ENCODE results near the gene ETFB.

ETFB gene

GRCh38 chr19:51367565-51368365, 1.6 kb upstream of the ETFB start:
- Mint-ChIP-seq H3K36me3 (peaks cover 10 to 18% of the 10 kb centered on the region in 2 donors), H3K9me3 (no peaks in the 10 kb centered on the region), H3K4me3 (peak overlapping the region; percentile 95 to 96), H3K27me3 (no peaks in the 10 kb centered on the region), H3K27ac (peak overlapping the region; percentile 97), H3K4me1 (peaks cover 52 to 72% of the 10 kb centered on the region in 2 donors)
- DNase-seq (peak; percentile 99), ATAC-seq (replicated peaks) (peak; percentile 80 to 86)

DNA sequence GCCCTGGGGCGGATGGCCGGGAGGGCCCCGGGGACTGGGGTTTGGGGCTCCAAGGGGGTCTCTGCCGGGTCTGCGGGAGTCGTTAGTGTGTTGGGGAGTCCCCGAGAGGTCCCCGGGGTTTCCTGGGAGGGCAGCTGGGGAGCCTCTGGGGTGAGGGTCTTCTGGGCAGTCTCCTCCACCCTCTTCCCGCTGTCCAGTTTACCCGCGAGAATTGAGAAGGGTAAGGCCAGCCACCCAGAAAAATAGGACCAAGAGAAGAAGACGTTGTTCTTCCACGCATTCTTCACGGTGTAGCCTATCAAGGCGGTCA, 1.0 kb upstream of the ETFB start:
- no peak for DNase-seq
- H3K27me3 Mint-ChIP-seq: no peaks in the 10 kb centered on the region

DNA sequence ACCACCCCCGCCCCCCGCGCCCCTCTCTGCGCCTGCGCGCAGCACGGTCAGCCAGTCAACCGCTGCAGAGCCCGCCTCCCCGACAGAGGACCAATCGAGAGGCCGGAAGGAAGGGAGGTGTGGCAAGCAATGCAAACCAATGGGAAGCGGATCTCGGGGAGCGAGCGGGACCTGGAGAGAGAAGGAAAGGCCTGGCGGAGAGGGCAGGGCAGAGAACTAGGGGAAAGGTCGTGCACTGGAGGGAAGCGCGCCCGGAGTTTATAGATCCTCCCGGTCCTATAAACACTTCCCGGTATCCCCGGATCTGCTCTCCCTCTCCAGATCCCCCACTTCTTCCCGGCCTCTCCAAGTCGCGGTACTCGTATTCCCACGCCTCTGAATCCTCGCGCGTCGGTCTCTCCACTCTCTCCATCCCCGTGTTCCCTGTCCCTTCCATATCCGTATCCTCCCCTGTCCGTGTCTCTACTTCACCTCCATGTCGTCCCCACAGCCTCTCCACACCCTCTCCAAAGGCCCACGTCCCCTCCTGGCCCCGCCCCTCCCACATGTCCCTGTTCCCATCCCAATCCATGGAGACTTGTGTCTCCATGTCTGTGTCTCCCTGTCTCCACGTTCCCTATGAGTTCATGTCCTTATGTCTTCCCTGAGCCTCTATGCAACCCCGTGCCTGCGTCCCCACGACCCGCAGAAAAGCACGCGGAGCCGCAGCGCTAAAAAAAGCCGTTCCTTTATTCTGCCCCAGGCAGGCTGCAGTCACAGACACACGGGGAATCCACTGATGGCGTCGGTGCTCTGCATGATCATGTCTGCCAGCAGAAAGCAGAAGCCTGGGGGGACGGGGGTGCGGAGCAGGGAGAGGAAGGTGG, 434 bp upstream of the ETFB start:
- Mint-ChIP-seq H3K4me1 (peaks cover 45 to 72% of the 10 kb centered on the region in 2 donors), H3K27me3 (no peaks in the 10 kb centered on the region), H3K4me3 (peak overlapping the region; percentile 95 to 96), H3K9me3 (no peaks in the 10 kb centered on the region), H3K27ac (peak overlapping the region; percentile 97), H3K36me3 (peaks cover 10 to 19% of the 10 kb centered on the region in 2 donors)
- ATAC-seq (replicated peaks) (peak; percentile 57 to 62), DNase-seq (peak; percentile 93)

More for the DNA sequence above, 1.0 kb upstream of the ETFB start:
- no peak for ATAC-seq (replicated peaks)
- H3K4me3 Mint-ChIP-seq: peak overlapping the region; percentile 95 to 96
- peaks cover 10 to 19% of the 10 kb centered on the region in 2 donors for H3K36me3 Mint-ChIP-seq
- peak overlapping the region; percentile 97 for H3K27ac Mint-ChIP-seq
- peaks cover 49 to 72% of the 10 kb centered on the region in 2 donors for H3K4me1 Mint-ChIP-seq
- no peaks in the 10 kb centered on the region for H3K9me3 Mint-ChIP-seq

- Mint-ChIP-seq H3K4me3 (peak overlapping the region; percentile 95 to 96), H3K36me3 (peaks cover 10 to 19% of the 10 kb centered on the region in 2 donors), H3K27ac (peak overlapping the region; percentile 97), H3K4me1 (peaks cover 36 to 60% of the 10 kb centered on the region in 2 donors), H3K9me3 (no peaks in the 10 kb centered on the region), H3K27me3 (no peaks in the 10 kb centered on the region)
- ATAC-seq (replicated peaks): peak in 1 of 2 donors; percentile 6
- DNase-seq: no peak
Measured at GRCh38 chr19:51365211-51365964, 800 bp downstream of the ETFB start.

- Mint-ChIP-seq H3K4me1 (peaks cover 32 to 59% of the 10 kb centered on the region in 2 donors), H3K27ac (peak overlapping the region; percentile 57), H3K36me3 (peaks cover 11 to 17% of the 10 kb centered on the region in 2 donors), H3K4me3 (peak overlapping the region; percentile 33 to 36), H3K9me3 (no peaks in the 10 kb centered on the region), H3K27me3 (no peaks in the 10 kb centered on the region)
- no peak for ATAC-seq (replicated peaks)
- DNase-seq: no peak
Measured at GRCh38 chr19:51364200-51365106, 1.7 kb downstream of the ETFB start.

DNA sequence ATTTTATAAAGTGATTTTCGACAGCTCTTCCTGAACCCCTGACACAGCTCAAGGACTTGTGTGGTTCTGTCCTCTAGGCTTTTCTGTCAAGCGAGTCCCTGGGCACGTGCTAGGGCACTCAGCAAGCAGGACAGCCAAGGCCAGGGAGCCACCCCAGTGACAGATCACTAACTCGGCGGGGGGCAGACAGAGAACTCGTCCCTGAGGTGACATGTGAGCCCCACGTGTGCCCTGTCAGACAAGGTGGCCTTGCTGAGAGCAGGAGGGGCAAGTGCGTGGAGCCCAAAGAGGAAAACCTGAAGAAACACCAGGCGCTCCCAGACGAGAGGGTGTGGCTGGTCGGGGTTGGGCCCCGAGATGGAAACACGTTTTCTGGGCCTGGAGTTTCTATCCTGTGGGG, 4.9 kb downstream of the ETFB start:
- Mint-ChIP-seq H3K4me1 (peaks cover 27 to 51% of the 10 kb centered on the region in 2 donors), H3K4me3 (no peak overlapping the region), H3K9me3 (no peaks in the 10 kb centered on the region), H3K27ac (no peak overlapping the region), H3K36me3 (peaks cover 21 to 26% of the 10 kb centered on the region in 2 donors), H3K27me3 (no peaks in the 10 kb centered on the region)
- DNase-seq: no peak
- no peak for ATAC-seq (replicated peaks)

DNA sequence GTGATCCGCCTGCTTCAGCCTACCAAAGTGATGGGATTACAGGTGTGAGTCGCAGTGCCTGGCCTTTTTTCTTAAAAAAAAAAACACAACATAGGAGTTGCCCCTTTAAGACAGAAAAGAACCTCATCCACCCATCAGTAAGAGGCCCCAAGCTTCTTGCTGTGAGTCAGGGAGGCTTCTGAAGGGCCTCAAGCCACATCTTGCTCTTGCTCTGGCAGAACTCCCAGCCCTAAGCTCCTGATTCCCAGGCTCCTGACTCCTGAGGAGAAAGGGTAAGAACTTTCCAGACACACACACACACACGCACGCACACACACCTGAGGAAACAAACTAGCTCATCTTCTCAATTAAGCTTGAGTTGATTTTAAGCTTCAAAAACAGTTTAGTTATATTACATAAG, 6.9 kb downstream of the ETFB start:
- ATAC-seq (replicated peaks) (no peak), DNase-seq (no peak)
- H3K4me1 Mint-ChIP-seq: peaks cover 17 to 37% of the 10 kb centered on the region in 2 donors
- peaks cover 21 to 32% of the 10 kb centered on the region in 2 donors for H3K36me3 Mint-ChIP-seq
- no peak overlapping the region for H3K27ac Mint-ChIP-seq
- H3K9me3 Mint-ChIP-seq: no peaks in the 10 kb centered on the region
- H3K27me3 Mint-ChIP-seq: no peaks in the 10 kb centered on the region
- no peak overlapping the region for H3K4me3 Mint-ChIP-seq

DNA sequence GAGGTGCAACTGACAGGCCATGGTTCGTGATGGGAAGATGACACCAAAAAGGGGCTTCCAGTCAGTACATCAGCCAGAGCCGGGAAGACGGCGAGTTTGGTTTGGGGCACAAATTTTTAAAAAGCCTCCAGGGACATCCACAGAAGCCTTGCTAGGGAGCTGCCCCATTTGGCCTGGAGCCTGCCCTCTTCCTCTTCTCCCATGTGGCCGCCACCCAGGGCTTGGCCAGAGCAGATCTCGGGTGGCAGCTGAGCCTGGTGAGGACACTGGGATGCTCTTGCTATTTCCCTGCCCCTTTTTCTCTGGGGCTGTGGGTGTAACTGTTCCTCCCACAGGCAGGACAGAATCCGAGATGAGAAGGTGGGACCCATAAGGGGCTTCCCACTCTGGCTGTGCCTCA, 8.2 kb downstream of the ETFB start:
- Mint-ChIP-seq H3K4me3 (no peak overlapping the region), H3K27ac (no peak overlapping the region), H3K9me3 (no peaks in the 10 kb centered on the region), H3K36me3 (peaks cover 23 to 34% of the 10 kb centered on the region in 2 donors), H3K4me1 (peaks cover 6 to 23% of the 10 kb centered on the region in 2 donors), H3K27me3 (no peaks in the 10 kb centered on the region)
- ATAC-seq (replicated peaks) (no peak), DNase-seq (no peak)

- ATAC-seq (replicated peaks): no peak
- Mint-ChIP-seq H3K4me3 (no peak overlapping the region), H3K36me3 (peaks cover 35 to 43% of the 10 kb centered on the region in 2 donors), H3K27ac (peak overlapping the region; percentile 42), H3K4me1 (peaks cover 2 to 10% of the 10 kb centered on the region in 2 donors), H3K9me3 (no peaks in the 10 kb centered on the region), H3K27me3 (no peaks in the 10 kb centered on the region)
- DNase-seq: no peak
Measured at GRCh38 chr19:51356159-51356801, 9.9 kb downstream of the ETFB start.

GRCh38 chr19:51354742-51355148, 11.4 kb downstream of the ETFB start:
- H3K4me1 Mint-ChIP-seq: peaks cover 0 to 10% of the 10 kb centered on the region in 2 donors
- H3K4me3 Mint-ChIP-seq: no peak overlapping the region
- H3K27ac Mint-ChIP-seq: no peak overlapping the region
- H3K27me3 Mint-ChIP-seq: no peaks in the 10 kb centered on the region
- ATAC-seq (replicated peaks) (no peak), DNase-seq (no peak)
- peaks cover 44 to 55% of the 10 kb centered on the region in 2 donors for H3K36me3 Mint-ChIP-seq
- no peaks in the 10 kb centered on the region for H3K9me3 Mint-ChIP-seq

DNA sequence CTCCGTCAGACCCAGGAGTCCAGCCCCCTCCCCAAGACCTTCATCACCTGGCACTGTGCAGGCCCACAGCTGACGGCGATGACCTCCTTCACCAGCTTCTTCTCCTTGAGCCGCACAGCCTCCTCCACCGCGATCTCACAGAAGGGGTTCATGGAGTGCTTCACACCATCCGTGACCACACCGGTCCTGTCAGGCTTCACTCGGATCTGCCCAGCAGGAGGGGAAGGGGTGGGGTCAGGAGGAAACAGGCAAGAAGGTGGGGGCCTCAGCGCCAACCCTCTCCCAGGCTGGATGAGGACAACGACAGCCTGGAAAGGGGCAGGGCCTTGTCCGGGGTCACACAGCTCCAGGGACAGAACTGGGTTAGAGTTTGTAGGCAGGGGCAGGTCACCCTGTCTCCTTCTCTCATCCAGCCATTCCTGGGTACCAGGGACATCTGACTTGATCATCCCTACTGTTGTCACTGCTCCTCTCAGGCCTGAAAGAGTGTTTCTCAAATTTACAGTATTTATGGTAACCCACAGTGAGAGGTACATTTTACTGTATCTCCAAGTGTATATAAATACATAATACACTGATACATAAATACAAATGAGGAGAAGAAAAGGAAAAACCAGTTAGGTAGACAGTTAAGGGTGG, 12.0 kb downstream of the ETFB start:
- Mint-ChIP-seq H3K9me3 (no peaks in the 10 kb centered on the region), H3K4me3 (no peak overlapping the region), H3K27ac (peak overlapping the region; percentile 56), H3K4me1 (peaks cover 0 to 5% of the 10 kb centered on the region in 2 donors), H3K36me3 (peaks cover 45 to 51% of the 10 kb centered on the region in 2 donors), H3K27me3 (no peaks in the 10 kb centered on the region)
- DNase-seq (no peak), ATAC-seq (replicated peaks) (no peak)

- Mint-ChIP-seq H3K4me3 (no peak overlapping the region), H3K4me1 (peaks cover 0 to 4% of the 10 kb centered on the region in 2 donors), H3K9me3 (no peaks in the 10 kb centered on the region), H3K27me3 (no peaks in the 10 kb centered on the region), H3K36me3 (peaks cover 41 to 48% of the 10 kb centered on the region in 2 donors), H3K27ac (no peak overlapping the region)
- DNase-seq (no peak), ATAC-seq (replicated peaks) (no peak)
Measured at GRCh38 chr19:51352783-51353360, 13.3 kb downstream of the ETFB start.
